DMS79 treated with DMSO at 0.1 percent for 48 hours (cell line): ENCODE results near the gene ATP8B4.

ENCODE experiments used
- DNase-seq: peaks from one replicate; lab custom pipeline; 2025; lab: John Stamatoyannopoulos, UW

The ATP8B4 gene

GRCh38 chr15:49898097-49898496, 220.9 kb downstream of the ATP8B4 start:
- no peak for DNase-seq

DNA sequence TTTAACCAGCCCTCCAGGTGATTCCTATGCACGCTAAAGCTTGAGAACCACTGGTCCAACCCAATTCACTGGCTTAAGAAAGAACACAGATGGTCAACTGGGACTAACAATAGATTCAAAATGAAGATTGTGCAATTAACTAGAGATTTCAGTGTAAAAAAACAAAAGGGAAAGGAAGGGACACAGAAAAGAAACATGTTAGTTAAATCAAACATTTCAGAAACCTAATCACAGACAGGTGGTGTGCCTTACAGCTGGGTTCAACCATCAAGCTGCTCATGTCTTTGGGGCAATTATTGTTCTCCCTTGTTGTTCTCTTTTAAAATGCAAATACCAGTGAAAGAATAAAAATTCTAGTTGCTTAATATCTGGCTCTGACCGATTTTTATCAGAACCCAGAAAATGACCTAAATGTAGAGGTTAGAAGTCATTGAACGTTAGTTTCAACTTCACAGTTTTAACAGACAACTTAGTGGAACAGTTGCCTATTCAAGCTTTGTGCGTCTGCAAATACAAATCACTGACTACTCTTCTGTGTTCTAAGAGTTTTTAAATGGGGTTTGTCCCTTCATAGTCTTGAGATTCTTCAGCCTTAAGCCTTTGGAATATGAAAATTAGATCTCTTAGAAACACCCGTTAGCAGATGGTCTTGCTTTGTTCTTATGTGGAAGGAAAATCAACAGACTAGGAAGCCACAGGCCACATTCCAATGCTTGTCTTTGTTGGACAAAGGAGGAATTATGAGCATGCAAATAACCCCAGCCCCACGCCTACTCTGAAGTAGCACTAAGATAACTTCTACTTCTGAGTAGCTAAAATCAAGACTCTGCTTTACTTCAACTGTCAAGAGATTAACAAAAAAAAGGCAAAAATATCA, 223.4 kb downstream of the ATP8B4 start:
- no peak for DNase-seq

GRCh38 chr15:49890689-49891088, 228.3 kb downstream of the ATP8B4 start:
- no peak for DNase-seq

DNA sequence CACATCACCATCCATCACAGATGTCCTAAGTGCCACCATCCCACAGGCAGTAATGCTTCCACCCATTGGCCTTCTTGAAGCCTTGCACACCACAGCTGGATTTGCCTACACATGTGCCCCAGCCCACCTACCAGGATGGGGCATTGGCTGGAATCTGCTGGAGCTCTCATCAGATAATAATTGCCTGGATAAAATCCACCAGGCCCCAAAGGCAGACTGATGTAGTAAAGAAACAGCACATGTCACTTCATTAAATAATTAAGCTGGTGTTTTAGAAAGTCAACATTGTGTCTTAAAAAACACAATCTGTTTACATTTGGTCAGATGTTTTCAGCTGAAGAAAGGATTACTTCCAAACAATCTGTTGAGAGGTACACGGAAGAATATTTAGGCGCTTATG, 229.5 kb downstream of the ATP8B4 start:
- no peak for DNase-seq

GRCh38 chr15:49888734-49889133, 230.3 kb downstream of the ATP8B4 start:
- no peak for DNase-seq

- no peak for DNase-seq
Measured at GRCh38 chr15:49888323-49888693, 230.7 kb downstream of the ATP8B4 start.

GRCh38 chr15:49887659-49888322, 231.2 kb downstream of the ATP8B4 start:
- no peak for DNase-seq

DNA sequence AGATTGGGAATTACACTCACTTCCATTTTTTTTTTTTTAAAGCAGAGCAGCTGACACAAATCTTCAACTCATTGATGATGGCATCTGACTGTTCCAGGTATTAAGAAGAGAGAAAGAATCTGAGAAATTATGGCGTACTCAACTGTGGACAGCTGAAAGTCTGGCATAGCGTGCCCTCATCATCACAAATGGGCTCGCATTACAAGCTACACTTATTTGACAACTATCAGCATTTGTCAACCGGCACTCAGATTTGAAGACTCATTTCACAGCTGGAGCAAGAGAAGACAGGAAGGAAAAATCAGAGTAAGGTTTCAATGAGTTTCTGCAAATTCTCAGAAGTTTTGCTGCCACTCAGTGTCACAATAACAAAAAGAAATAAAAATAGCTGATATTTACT, 235.9 kb downstream of the ATP8B4 start:
- no peak for DNase-seq

GRCh38 chr15:49881866-49882265, 237.2 kb downstream of the ATP8B4 start:
- no peak for DNase-seq

- no peak for DNase-seq
Measured at GRCh38 chr15:49881433-49881832, 237.6 kb downstream of the ATP8B4 start.

DNA sequence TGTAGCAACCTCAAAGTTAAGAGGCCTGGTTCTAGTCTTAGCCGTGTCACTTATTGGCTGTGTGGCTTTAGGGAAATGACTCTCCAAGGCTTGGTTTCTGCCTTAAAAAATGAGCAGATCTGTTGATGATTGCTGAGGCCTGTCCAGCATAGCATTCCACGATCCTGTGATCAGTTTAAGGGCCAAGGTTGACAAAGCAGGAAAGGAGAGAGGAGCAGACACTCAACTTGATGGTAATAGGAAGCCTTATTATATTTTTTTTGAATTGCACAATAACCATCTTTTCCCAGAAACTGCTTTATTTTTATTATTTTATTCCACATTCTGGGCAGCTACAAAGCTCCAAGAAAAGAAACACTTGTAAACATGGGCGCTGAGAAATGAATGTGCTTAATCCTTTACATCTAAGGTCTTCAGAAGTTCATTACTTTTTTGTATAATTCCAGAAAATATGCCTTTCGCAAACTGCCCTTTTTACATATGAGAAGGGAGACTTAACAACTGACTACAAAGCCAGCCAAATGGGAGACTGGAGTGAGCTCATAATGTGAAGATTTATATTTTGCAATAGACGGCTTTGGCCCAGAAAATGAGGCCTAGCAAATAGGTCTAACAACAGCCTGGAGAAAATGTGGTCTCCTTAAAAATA, 241.0 kb downstream of the ATP8B4 start:
- DNase-seq: no peak

DNA sequence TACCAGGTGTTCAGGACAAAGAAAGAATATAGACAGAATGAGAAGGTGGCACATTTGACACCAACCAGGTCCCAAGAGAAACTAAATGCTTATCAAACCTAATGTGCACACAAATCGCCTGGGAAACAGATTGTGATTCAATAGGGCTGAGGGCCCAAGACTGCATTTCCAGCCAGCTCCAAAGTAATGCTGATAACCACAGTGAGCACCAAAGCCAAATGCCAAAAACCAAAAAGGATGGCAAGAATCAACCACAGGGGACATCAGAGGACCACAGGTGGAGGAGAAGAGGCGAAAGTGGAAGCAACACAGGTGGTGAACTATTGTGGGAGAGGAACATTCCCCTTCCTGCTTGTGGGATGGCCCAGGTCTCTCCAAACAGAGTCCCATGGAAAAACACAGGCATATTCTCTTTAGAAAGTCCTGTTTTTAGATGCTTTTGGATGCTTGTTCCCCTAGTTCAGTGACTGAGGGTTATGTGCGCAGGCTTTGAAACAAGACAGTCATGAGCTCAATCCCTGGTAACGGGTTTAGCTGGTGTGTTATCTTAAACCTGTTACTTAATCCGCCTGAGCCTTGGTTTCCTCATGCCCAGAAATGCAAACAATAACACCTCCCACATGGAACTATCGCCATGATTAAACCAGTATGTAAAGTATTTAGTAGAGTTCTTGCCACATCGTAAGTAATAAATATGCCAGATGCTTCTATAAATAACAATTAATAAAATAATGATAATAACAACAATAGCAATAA, 241.7 kb downstream of the ATP8B4 start:
- DNase-seq: no peak

GRCh38 chr15:49876401-49877038, 242.5 kb downstream of the ATP8B4 start:
- no peak for DNase-seq

- DNase-seq: no peak
Measured at GRCh38 chr15:49875392-49875791, 243.6 kb downstream of the ATP8B4 start.

DNA sequence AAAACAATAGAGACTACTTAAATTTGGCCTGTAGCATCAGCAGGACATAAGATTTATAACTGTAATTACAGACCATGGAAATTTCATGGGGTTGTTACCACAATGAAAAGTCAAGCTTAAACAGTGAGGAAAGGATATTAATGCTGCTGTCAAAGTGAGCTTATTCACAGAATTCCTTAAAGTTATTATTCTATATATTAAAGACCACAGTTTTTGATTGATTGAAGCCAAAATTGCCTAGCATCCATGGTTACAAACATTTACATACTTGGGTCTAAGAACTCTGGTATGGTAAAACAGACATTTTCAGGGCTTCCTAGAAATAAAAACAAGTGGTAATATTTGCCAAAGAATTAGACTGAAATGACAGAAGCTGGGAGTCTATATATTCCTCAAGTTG, 248.6 kb downstream of the ATP8B4 start:
- no peak for DNase-seq

DNA sequence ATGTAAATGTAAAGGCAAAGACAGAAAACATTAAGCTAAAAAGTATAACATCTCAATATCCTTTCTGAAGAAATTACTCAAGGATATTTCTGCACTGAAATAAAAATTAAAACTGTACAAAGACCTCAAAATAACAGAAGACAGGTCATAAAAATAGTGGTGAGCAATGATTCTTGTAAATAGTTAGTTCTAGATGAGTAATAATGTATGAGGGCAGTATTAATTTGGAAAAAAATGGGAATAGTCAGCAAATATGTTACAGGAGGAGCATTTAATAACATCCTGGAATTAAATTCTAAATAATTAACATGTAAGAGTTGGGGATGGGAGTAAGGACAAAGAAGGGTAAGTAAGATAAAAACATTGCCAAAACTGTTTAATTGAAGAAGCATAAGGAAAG, 250.7 kb downstream of the ATP8B4 start:
- DNase-seq: no peak

DNA sequence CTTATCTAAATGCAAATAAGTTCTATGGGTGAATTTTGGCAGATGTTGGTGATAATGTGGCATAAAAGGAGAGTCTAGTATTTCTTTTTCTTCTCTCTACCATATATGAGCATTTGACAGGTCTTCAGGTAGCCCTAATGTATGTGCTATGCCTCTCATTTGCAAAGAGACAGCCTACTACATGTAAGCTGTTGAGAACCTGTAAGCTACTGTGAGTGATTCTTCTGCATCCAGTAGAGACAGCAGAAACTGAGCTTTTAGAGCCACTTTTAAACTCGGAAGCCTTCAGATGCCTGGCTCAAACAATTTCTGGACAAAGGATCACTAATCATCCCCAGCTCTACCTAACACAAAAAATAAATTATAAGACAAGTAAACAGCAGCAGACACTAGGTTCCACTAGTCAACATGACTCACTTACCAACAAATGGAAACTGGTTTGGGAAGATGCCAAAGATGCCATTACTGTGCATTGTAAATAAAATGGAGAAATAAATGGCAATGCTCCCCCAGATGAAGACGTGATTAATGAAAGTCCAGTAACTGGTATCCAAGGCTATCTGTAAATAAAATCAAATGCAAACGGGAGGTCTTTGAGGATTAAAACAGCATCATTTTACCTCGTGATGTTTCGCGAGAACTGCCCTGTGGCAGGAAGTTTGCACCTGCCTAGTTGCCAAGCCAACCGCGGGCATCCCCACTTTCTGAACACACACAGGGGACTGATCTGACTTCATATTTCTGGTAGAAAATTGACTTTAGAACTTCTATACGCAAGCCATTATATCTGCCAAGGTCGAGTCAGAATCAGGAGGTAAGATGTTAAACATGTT, 252.9 kb downstream of the ATP8B4 start:
- no peak for DNase-seq

- DNase-seq: no peak
Measured at GRCh38 chr15:49864251-49864650, 254.8 kb downstream of the ATP8B4 start.

DNA sequence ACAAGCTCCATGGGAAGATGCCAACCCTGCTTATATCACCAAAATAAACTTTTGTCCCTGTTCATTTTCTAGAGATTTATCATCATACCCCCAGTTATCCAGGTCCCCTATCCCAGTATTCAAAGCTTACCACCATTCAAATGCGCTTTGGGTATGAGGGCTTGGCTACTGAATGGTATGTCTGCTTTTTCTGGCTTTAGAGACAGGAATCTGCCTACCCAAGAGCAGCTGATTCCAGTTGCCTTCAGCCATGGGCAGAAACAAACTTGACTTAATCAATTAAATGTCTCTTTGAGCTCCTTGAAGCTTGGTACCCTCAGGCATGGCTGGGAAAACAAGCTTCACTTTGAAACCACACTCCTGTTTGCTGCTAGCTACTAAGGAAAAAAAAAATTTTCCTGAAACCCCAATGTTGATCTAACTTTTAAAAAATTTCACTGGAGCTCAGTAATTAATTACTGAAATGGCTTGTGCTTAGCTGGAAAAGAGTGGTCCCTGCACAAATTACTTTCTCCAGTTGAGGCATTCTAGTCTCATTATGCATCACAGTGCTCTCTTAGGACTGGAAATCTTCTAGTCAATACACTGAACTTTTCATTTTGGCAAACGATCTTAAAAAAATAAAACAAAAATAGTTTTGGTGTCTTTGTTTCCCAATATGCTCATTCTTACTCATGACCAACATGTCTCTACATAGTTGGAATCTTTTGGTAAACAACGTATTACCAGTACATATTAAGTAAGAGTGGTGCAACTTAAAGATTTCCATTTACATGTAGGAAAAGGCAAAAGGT, 255.4 kb downstream of the ATP8B4 start:
- no peak for DNase-seq

- DNase-seq: no peak
Measured at GRCh38 chr15:49860101-49860500, 258.9 kb downstream of the ATP8B4 start.
